Liver (tissue), 9 donors: ENCODE data around the gene LYRM4. TPM values are rescaled to one million over a fixed set of nuclear protein-coding genes. Genes with fewer than 3 reads are reported as not detected.

Experiments used
- DNase-seq: peaks from one replicate; pipeline ENCODE4 v3.0.0-alpha.2; 2017; ENCODE audit warnings: low spot score
- H3K27ac ChIP-seq, 2 donors: one replicate each; pipeline ENCODE4 v1.7.0; 2013; ENCODE audit warnings: inconsistent platforms in 2 of 2, low read length in 2 of 2, control low read depth in 1 of 2, low read depth in 1 of 2, mild to moderate bottlenecking in 1 of 2
- H3K27me3 ChIP-seq, 4 donors: one replicate each; pipeline versions ENCODE4 v1.6.1 to v1.7.0; 2013; ENCODE audit warnings: low read length in 3 of 4, inconsistent platforms in 1 of 4, mild to moderate bottlenecking in 1 of 4, moderate library complexity in 1 of 4; ENCODE audit not compliant: control insufficient read depth in 4 of 4, insufficient read depth in 4 of 4
- H3K36me3 ChIP-seq, 4 donors: one replicate each; pipeline versions ENCODE4 v1.6.1 to v1.7.0; 2013; ENCODE audit warnings: low read length in 3 of 4, mild to moderate bottlenecking in 3 of 4, low read depth in 1 of 4, moderate library complexity in 1 of 4; ENCODE audit not compliant: control insufficient read depth in 4 of 4, insufficient read depth in 3 of 4
- H3K4me1 ChIP-seq, 4 donors: one replicate each; pipeline versions ENCODE4 v1.6.1 to v1.7.0; 2013; ENCODE audit warnings: low read length in 3 of 4, mild to moderate bottlenecking in 3 of 4, moderate library complexity in 1 of 4; ENCODE audit not compliant: control insufficient read depth in 4 of 4, insufficient read depth in 4 of 4
- H3K4me3 ChIP-seq, 3 donors: one replicate each; pipeline versions ENCODE4 v1.6.1 to v1.7.0; 2013; ENCODE audit warnings: low read length in 3 of 3, control low read depth in 1 of 3, low read depth in 1 of 3, mild to moderate bottlenecking in 1 of 3
- H3K9ac ChIP-seq, 2 donors: one replicate each; pipeline ENCODE4 v1.7.0; 2013; ENCODE audit warnings: low read length in 2 of 2, mild to moderate bottlenecking in 2 of 2, moderate library complexity in 2 of 2, control low read depth in 1 of 2, low read depth in 1 of 2
- H3K9me3 ChIP-seq, 4 donors: one replicate each; pipeline versions ENCODE4 v1.6.1 to v1.7.0; 2013; ENCODE audit warnings: low read length in 3 of 4; ENCODE audit not compliant: control insufficient read depth in 4 of 4
- EGR1 ChIP-seq, 2 donors: IDR thresholded peaks; 2 replicates each; pipeline ENCODE4 v1.6.1; 2016 to 2018; ENCODE audit warnings: antibody characterized with exemption in 2 of 2, low read depth in 2 of 2
- FOXA1 ChIP-seq: IDR thresholded peaks from 2 replicates; pipeline ENCODE4 v1.6.1; 2016; ENCODE audit warnings: antibody characterized with exemption
- FOXA2 ChIP-seq: IDR thresholded peaks from 2 replicates; pipeline ENCODE4 v1.6.1; 2016; ENCODE audit warnings: antibody characterized with exemption
- GABPA ChIP-seq, 2 donors: IDR thresholded peaks in 1 of 2; conservative IDR thresholded peaks in 1 of 2; 2 replicates each; pipeline ENCODE4 v1.6.1; 2016; ENCODE audit warnings: antibody characterized with exemption in 2 of 2, mild to moderate bottlenecking in 1 of 2, moderate library complexity in 1 of 2
- HNF4A ChIP-seq, 2 donors: conservative IDR thresholded peaks; 2 replicates each; pipeline ENCODE4 v1.6.1; 2016; ENCODE audit warnings: antibody characterized with exemption in 2 of 2, mild to moderate bottlenecking in 2 of 2
- HNF4G ChIP-seq: IDR thresholded peaks from 2 replicates; pipeline ENCODE4 v1.6.1; 2016; ENCODE audit warnings: antibody characterized with exemption
- JUND ChIP-seq, 2 donors: IDR thresholded peaks; 2 replicates each; pipeline ENCODE4 v1.6.1; 2016; ENCODE audit warnings: antibody characterized with exemption in 2 of 2
- NR2F2 ChIP-seq: IDR thresholded peaks from 2 replicates; pipeline ENCODE4 v1.6.1; 2016; ENCODE audit warnings: antibody characterized with exemption
- RXRA ChIP-seq, 2 donors: IDR thresholded peaks; 2 replicates each; pipeline ENCODE4 v1.6.1; 2017 to 2018; ENCODE audit warnings: antibody characterized with exemption in 2 of 2, mild to moderate bottlenecking in 1 of 2
- SP1 ChIP-seq: IDR thresholded peaks from 2 replicates; pipeline ENCODE4 v1.6.1; 2018; ENCODE audit warnings: antibody characterized with exemption, mild to moderate bottlenecking
- TAF1 ChIP-seq: conservative IDR thresholded peaks from 2 replicates; pipeline ENCODE4 v1.6.1; 2016; ENCODE audit warnings: antibody characterized with exemption, mild to moderate bottlenecking
- YY1 ChIP-seq: IDR thresholded peaks from 2 replicates; pipeline ENCODE4 v1.6.1; 2016; ENCODE audit warnings: antibody characterized with exemption, mild to moderate bottlenecking
- WGBS: extraction: QIAGEN DNeasy Blood & Tissue Kit; methylation state at CpG from one replicate; pipeline ENCODE4 v1.1.7; 2013; 5-methylcytosine and 5-hydroxymethylcytosine counted together
- polyA plus RNA-seq, 2 donors: library from polyadenylated mRNA; stranded (reverse) in 1 of 2; unstranded in 1 of 2; fragments of 200-250 nt in 1 of 2; fragments of >200 nt in 1 of 2; fragmentation: Nextera tagmentation in 1 of 2; extraction: Ambion mirVana in 1 of 2; gene quantifications; one replicate each; pipeline versions ENCODE4 v1.2.1 to v1.2.3, GENCODE V29; 2013 to 2015
- total RNA-seq, 2 donors: library from RNA; depleted of rRNA; stranded (reverse); fragments of >200 nt; gene quantifications; one replicate each; pipeline ENCODE4 v1.2.3, GENCODE V29; 2014
- TF ChIP-seq, protein P1 (sequence below): IDR thresholded peaks from 2 replicates; pipeline ENCODE4 v1.6.1; 2016; ENCODE audit warnings: antibody characterized with exemption
- TF ChIP-seq, protein P2 (sequence below): fragments of 150-350 bp; IDR thresholded peaks from 2 replicates; pipeline ENCODE4 v1.5.1; 2017; ENCODE audit warnings: improper control_type of control experiment, low read depth, low read length; ENCODE audit not compliant: missing input control
- TF ChIP-seq, protein P3 (sequence below): IDR thresholded peaks from 2 replicates; pipeline ENCODE4 v1.6.1; 2016; ENCODE audit warnings: antibody characterized with exemption
- TF ChIP-seq, protein P4 (sequence below): IDR thresholded peaks from 2 replicates; pipeline ENCODE4 v1.6.1; 2016; ENCODE audit warnings: antibody characterized with exemption
- donor health status: healthy.
- donor health status: healthy.
- donor health status: healthy.
- donor health status: healthy.
- donor health status: healthy.

Gene LYRM4
- total and polyA plus RNA-seq, 4 donors = 4.4 to 13.1 (median 6.5) TPM

DNA sequence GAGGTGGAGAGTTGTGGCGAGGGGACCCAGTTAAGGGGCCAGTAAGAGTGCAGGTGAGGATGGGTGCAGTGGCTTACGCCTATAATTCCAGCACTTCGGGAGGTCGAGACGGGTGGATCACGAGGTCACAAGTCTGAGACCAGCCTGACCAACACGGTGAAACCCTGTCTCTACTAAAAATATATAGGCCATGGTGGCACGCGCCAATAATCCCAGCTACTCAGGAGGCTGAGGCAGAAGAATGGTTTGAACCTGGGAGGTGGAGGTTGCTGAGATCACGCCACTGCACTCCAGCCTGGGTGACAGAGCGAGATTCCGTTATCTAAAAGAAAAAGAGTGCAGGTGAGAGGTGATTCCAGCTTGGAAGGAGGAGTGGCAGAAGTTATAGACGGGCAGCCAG lies 147.7 kb downstream of the LYRM4 start:
- no peak overlapping the region for H3K9ac ChIP-seq
- TF ChIP-seq SP1 = no peak
- no peak for TF ChIP-seq RXRA (IDR thresholded peaks at IDR 0.05)
- no peak overlapping the region for H3K27ac ChIP-seq
- H3K36me3 ChIP-seq = no peaks in the 10 kb centered on the region
- H3K27me3 ChIP-seq = no peaks in the 10 kb centered on the region
- no peaks in the 10 kb centered on the region for H3K9me3 ChIP-seq
- H3K4me3 ChIP-seq = no peak overlapping the region
- 99% methylated on average over 13 of the region's 13 CpGs for WGBS
- H3K4me1 ChIP-seq = peaks cover 0 to 4% (median under 1%) of the 10 kb centered on the region in 4 donors
- DNase-seq = no peak

DNA sequence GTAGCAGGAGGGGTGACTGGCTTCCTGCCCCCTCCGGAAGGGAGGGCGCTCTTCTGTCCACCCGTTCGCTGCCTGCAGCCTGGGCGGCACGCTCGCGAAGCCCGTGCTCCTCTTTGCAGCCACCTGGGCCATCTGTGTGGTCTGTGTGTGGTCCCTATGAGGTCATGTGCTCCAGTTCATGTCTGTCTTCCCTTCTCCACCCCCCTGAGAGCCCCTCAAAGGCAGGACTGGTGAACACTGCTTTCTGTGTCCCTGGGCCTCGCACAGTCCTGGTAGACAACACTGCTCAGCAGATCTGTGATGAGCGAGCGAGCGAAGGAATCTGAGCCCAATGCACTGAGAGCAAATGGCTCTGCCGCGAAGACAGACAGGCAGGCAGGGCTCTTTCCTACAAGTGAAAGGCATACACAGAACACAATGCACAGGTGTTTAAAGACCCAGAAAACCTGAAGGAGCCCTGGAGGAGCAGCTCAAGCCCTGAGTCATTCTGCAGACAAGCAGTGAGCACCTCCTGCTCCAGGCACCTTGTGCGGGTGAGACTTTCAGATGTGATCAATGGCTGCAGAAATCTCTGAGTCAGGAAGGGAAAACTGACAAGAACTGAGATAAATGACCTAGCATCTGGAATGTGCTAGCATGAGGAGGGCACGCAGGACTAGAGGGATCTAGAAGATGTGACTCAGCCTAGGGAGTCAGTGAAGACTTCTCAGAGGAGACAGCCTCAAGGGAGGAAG lies 148.5 kb downstream of the LYRM4 start:
- no peak overlapping the region for H3K4me3 ChIP-seq
- DNase-seq = no peak
- H3K4me1 ChIP-seq = peaks cover 0 to 4% (median 0%) of the 10 kb centered on the region in 4 donors
- H3K9ac ChIP-seq = no peak overlapping the region
- no peaks in the 10 kb centered on the region for H3K9me3 ChIP-seq
- WGBS = 80% methylated on average over 17 of the region's 17 CpGs
- H3K36me3 ChIP-seq = no peaks in the 10 kb centered on the region
- no peaks in the 10 kb centered on the region for H3K27me3 ChIP-seq
- TF ChIP-seq YY1 = no peak
- no peak for TF ChIP-seq HNF4G
- TF ChIP-seq SP1 = no peak
- TF ChIP-seq, protein P1, sequence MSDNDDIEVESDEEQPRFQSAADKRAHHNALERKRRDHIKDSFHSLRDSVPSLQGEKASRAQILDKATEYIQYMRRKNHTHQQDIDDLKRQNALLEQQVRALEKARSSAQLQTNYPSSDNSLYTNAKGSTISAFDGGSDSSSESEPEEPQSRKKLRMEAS = no peak
- no peak for TF ChIP-seq GABPA (IDR thresholded peaks at IDR 0.05 in 1 of 2, conservative IDR thresholded peaks at IDR 0.05 in 1 of 2)
- no peak overlapping the region for H3K27ac ChIP-seq

DNA sequence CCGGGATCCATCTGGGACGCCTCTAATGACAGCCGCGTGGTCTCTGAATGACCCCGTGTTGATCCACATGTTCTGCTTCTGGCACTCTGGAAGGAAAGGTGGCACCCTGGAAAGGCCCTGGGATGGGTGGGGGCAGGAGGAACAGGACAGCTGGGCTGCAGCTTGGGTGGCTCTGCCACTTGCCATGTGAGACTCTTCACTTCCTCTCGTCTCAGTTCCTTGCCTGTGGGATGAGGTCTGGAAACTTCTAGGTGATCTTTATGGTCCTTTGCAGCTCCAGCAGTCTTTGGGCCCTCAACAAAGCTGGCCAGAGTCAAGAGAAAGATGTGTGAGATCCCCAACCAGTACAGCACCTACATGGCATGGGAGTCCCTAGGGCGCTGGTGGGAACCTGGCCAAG lies 149.1 kb downstream of the LYRM4 start:
- 94% methylated on average over 7 of the region's 7 CpGs for WGBS
- TF ChIP-seq HNF4A (conservative IDR thresholded peaks at IDR 0.05) (no peak), EGR1 (IDR thresholded peaks at IDR 0.05; ENCODE audit: low read depth in 2 of 2) (no peak), GABPA (IDR thresholded peaks at IDR 0.05 in 1 of 2, conservative IDR thresholded peaks at IDR 0.05 in 1 of 2) (no peak), FOXA1 (no peak), SP1 (no peak), HNF4G (no peak), RXRA (IDR thresholded peaks at IDR 0.05) (no peak), YY1 (no peak), NR2F2 (no peak), JUND (IDR thresholded peaks at IDR 0.05) (no peak), FOXA2 (no peak), TAF1 (no peak)
- TF ChIP-seq, protein P1 = no peak
- TF ChIP-seq, protein P2, sequence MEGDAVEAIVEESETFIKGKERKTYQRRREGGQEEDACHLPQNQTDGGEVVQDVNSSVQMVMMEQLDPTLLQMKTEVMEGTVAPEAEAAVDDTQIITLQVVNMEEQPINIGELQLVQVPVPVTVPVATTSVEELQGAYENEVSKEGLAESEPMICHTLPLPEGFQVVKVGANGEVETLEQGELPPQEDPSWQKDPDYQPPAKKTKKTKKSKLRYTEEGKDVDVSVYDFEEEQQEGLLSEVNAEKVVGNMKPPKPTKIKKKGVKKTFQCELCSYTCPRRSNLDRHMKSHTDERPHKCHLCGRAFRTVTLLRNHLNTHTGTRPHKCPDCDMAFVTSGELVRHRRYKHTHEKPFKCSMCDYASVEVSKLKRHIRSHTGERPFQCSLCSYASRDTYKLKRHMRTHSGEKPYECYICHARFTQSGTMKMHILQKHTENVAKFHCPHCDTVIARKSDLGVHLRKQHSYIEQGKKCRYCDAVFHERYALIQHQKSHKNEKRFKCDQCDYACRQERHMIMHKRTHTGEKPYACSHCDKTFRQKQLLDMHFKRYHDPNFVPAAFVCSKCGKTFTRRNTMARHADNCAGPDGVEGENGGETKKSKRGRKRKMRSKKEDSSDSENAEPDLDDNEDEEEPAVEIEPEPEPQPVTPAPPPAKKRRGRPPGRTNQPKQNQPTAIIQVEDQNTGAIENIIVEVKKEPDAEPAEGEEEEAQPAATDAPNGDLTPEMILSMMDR = no peak
- TF ChIP-seq, protein P3, sequence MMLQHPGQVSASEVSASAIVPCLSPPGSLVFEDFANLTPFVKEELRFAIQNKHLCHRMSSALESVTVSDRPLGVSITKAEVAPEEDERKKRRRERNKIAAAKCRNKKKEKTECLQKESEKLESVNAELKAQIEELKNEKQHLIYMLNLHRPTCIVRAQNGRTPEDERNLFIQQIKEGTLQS = no peak
- TF ChIP-seq, protein P4, sequence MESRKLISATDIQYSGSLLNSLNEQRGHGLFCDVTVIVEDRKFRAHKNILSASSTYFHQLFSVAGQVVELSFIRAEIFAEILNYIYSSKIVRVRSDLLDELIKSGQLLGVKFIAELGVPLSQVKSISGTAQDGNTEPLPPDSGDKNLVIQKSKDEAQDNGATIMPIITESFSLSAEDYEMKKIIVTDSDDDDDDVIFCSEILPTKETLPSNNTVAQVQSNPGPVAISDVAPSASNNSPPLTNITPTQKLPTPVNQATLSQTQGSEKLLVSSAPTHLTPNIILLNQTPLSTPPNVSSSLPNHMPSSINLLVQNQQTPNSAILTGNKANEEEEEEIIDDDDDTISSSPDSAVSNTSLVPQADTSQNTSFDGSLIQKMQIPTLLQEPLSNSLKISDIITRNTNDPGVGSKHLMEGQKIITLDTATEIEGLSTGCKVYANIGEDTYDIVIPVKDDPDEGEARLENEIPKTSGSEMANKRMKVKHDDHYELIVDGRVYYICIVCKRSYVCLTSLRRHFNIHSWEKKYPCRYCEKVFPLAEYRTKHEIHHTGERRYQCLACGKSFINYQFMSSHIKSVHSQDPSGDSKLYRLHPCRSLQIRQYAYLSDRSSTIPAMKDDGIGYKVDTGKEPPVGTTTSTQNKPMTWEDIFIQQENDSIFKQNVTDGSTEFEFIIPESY = no peak
- no peaks in the 10 kb centered on the region for H3K36me3 ChIP-seq

More for the DNA sequence above, 149.1 kb downstream of the LYRM4 start:
- no peak for DNase-seq
- H3K27me3 ChIP-seq = no peaks in the 10 kb centered on the region
- H3K4me1 ChIP-seq = peaks cover 0 to 4% (median 0%) of the 10 kb centered on the region in 4 donors
- no peak overlapping the region for H3K27ac ChIP-seq
- no peak overlapping the region for H3K4me3 ChIP-seq
- H3K9ac ChIP-seq = no peak overlapping the region
- no peaks in the 10 kb centered on the region for H3K9me3 ChIP-seq
